Hippocampal formation (tissue), 2 donors: Measurements from ENCODE around the gene PPIL6.

Experiments used
- DNase-seq, 2 donors: peaks; one replicate each; lab custom pipeline; 2025; lab: John Stamatoyannopoulos, UW

Gene PPIL6

GRCh38 chr6:109440331-109441068 lies at the start of gene PPIL6, which contains the start of gene SMPD2:
TSS of gene PPIL6 (minus strand) at chr6:109440628. CDS start at chr6:109440590, 38 bp downstream.
TSS of gene SMPD2 (plus strand) at chr6:109440724. CDS start at chr6:109441122, 398 bp downstream.
- DNase-seq: peak; percentile 83 to 86

- DNase-seq: no peak
Measured at GRCh38 chr6:109488001-109488400, 47.6 kb upstream of the PPIL6 start.

DNA sequence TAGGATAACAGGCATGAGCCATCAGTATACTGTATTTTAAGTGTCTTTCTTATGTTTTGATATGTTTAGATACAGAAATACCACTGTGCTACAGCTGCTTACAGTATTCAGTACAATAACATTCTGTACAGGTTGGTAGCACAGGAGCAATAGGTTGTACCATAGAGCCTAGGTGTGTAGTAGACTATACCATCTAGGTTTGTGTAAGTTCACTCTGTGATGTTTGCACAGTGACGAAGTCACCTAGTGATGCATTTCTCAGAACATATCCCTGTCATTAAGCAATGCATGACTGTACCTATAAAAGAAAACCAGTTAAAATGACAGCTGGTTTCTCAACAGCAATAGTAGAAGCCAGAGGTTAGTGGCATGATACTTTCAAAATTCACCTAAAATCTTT lies 45.6 kb upstream of the PPIL6 start:
- DNase-seq: no peak

DNA sequence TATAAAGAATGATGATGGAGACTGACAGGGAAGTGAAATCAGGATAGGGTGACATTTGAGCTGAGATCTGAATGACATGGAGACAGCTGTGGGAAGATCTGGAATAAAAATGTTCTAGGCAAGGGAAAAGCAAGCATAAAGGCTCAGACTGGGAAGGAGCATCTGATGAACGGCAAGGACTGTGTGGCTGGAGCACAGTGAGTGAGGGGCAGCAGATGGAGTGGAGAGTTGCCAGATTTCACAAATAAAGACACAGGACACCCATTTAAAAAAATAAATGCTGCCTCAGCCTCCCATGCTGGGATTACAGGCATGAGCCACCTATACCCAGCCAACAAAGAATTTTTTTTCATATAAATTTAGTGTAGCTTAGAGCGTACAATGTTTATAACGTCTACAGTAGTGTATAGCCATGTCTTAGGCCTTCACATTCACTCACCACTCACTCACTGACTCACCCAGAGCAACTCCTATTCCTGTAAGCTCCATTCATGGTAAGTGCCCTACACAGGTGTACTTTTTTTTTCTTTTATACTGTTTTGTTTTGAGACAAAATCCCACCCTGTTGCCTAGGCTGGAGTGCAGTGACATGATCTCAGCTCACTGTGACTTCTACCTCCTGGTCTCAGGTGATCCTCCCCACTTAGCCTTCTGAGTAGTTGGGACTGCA lies 45.0 kb upstream of the PPIL6 start:
- DNase-seq: no peak

GRCh38 chr6:109484122-109484521 lies 43.7 kb upstream of the PPIL6 start:
- DNase-seq: no peak

DNA sequence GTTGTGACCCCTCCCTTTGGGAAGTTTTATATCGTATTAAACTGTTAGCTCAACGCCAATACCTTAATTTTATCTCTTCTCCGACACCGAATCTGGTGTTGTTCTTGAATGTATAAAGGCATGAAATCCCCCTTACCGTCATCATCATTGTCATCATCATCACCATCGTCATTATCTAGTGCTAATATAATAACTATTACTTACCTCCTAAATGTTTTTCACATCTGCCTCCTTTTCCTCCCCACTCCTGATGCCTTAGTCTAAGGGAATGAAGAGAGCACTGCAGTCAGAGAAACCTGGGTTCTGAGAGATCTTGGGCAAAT lies 43.3 kb upstream of the PPIL6 start:
- no peak for DNase-seq

DNA sequence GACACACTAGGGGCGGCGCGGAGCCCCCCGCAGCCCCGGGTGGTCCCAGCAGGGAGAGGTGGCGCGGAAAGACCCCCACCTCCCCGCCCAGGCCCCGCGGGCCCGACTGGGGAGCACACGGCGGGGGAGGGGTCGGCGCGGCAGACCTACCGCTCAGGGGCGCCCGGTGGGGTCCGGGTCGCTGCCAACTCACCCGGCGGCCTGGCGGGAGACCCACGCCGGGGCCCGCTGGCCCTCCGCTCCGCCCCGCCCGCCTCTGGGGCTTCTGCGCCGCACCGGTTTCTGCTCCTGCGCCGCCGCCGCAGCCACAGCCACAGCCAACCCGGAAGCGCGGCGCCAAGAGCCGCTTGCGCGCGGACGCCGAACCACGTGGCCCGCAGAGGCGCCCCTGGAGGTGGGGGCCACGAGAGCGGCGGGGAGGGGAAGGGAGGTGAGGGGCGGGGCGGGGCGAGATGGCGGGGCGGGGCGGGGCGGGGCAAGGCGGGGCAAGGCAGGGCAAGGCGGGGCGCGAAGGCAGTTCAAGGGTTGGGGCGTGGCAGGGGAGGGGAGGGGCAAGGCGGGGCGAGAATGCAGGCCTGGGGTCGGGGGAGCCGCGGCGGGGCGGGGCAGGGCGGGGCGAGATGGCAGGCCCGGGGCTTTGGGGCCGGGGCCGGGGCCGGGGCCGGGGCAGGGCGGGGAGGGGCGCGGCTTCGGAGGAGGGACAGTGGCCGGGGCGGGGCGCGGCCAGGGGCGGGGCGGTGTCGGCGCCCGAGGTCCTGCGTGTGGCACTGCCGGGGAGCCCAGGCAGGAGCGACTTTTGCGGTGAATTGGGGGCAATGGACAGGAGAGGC lies 42.7 kb upstream of the PPIL6 start, which contains the start of gene ZBTB24:
TSS of gene ZBTB24 (minus strand) at position 315 of the 830 bp plus-strand sequence. CDS start 1,193 bp downstream, outside the sequence.
- DNase-seq: peak; percentile 81 to 88

DNA sequence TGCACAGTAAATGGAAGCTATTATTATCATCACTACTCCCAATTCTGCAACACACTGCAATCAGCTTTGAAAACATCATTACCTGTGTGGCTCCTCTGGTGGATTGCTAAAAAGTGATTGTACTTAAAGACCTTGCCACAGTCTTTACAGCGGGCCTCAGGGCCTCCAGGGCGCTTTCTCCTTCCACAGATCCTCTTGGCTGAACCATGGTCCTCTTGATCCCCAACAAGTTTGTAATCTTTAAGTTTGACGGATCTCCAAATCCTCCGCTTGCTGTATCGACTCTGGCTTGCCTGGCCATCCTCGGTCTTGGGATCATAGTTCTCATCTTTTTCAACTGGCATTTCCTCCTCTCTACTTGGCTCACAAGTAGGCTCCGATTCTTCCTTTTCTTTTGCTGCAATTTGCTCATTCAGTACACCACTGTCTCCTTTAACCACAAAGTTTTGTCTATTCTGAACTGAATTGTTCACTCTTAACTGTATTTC lies 40.6 kb upstream of the PPIL6 start:
- no peak for DNase-seq

- no peak for DNase-seq
Measured at GRCh38 chr6:109478841-109479624, 38.6 kb upstream of the PPIL6 start.

GRCh38 chr6:109478222-109478805 lies 37.9 kb upstream of the PPIL6 start:
- DNase-seq: no peak

DNA sequence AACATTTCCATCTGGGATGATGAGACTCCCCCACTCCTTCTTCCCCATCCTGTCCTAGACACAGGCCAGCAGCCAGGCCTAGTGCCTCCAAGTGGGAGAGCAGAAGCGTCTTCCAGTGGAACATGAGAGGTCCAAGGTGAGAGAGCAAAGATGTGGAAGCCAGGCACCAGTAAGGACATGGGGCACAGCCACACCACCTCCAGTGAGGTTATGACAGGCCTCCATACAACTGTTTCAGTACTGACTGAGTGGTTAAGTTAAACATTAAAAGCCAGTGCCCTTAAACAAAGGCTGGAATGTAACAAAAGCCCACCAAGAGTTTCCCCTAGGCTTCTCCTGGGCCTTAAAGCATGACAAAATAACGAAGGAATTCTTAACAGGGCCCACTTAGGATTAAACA lies 37.3 kb upstream of the PPIL6 start:
- no peak for DNase-seq

DNA sequence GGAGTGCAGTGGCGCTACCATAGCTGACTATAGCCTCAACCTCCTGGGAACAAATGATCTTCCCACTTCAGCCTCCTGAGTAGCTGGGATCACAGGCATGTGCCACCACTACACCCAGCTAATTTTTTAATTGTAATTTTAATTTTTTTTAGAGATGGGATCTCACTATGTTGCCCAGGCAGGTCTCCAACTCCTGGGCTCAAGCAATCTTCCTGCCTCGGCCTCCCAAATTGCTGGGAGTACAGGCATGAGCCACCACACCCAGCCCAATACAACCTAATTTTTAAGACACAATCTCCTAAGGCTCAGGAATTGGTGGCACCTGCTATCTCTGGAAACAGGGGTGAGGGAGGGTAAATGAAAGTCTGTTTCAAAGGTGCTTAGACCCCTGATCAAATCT lies 36.8 kb upstream of the PPIL6 start:
- DNase-seq: no peak

DNA sequence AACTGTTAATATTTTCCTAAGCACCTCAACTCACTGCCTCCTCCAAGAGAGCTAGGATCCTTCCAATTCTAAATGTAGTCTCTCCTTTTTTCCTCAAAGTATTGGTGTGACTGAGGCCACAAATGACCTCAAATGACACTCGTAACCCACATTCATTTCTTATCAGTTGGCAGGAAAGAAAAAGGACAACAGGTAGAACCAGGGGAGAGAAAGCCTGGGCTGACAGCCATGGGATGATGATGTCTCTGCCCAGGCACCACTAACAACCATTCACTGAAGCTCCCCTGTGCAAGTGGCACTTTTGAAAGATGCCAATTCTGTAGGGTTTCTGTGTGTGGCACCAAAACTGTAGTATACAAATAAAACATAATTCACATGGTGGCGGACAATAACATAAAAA lies 35.2 kb upstream of the PPIL6 start:
- no peak for DNase-seq

GRCh38 chr6:109474995-109475394 lies 34.6 kb upstream of the PPIL6 start:
- DNase-seq: no peak

DNA sequence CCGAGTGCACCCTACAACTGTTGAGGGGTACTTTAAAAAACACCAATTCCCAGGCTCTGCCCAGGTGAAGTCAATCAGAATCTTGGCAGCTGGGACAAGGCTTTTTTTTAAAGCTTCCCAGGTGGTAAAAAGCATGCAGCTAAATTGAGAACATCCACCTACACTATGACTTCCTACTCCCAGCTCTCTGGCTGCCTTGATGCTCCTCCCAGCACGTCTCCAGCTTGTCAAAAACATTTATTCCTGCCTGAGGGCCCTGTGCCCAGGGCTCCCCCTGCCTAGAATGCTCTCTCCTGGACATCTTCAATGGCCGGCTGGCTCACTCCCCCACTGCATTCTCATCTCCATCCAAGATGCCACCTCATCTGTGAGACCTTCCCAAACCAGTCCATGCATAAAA lies 32.7 kb upstream of the PPIL6 start:
- DNase-seq: no peak

- DNase-seq: no peak
Measured at GRCh38 chr6:109472132-109472995, 31.9 kb upstream of the PPIL6 start.

DNA sequence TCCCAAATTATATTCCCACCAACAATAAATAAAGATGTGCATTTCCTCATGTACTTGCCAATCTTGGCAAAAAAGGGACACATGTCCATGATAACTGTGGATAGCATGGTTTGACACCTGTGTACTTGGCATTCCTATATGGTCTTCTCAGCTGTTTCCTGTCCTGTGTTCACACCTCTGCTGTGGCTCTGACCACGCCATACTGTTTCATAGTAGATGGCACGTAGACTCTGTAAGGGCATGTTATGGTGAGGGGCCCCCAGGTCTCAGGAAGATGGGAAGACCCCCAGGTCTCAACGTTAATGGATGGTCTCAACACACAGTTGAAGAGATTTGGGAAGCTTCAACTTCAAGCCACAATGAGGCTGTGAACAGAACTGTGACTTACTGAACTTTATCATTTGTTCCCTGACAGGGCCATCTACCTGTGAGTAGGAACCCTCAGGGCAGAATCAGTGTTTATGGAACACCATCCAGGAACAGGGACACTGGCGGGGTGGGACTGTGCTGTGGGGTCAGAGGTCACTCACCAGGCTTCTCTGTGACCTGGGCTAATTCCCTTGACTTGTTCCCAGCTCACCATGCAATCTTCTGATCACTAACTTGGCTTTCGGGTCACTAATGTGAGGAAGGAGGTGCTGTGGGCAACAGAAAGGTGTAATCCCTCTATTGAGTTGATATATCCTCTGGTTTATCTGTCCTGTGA lies 30.8 kb upstream of the PPIL6 start:
- DNase-seq: no peak

DNA sequence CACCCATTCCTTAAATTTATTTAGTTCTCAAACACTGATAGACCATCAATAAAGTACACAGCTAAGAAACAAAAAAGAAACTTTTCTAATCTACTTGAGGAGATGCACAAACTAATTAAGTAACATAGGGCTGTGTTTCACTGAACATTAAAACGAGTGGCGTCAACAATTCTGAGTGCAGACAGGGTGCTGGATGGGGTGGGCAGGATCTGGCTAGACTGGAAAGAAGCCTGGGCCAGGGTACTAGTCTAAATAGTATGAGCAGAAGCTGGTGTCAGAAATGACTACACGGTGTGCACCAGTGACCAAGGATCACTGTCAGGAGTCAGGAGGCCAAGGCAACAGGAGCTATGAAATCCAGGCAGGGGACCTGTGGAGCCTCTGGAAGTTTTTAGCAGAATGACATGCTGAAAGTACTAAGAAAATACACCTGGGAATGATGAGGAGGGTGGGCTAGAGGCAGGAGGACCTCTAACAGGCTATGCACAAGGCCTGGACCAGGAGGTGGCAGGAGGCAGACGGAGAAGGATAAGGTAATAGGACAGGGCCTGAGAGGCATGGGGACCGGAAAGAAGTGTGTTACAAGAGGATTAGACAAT lies 29.3 kb upstream of the PPIL6 start:
- DNase-seq: no peak

- no peak for DNase-seq
Measured at GRCh38 chr6:109467696-109468095, 27.3 kb upstream of the PPIL6 start.
